ENCODE data around the gene IGF2BP1. TPM values are rescaled to one million over a fixed set of nuclear protein-coding genes. Genes with fewer than 3 reads are reported as not detected.
A peak's percentile ranks its signal among the peaks of the same experiment; 100 is the strongest.

IGF2BP1 gene
- total RNA-seq, 1 experiment from 2014 or later = 601 TPM

DNA sequence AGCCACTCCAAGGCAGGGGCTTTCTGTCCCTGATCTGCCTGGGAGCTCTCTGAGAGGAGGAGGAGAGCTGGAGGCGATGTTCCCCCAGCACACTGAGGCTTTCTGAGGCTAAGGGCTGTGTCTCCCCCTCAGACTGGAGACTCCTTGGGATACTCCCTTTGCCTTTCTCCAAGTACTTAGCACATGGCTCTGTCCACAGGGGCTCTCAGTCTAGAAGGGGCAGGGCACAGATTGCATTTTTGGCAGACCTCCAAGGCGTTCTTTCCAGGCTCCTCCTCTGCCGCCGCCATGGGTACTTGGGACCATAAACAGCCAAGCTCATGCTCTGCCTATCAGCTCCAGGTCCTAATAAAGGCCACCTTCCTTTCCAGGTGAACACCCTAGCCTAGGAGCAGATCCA lies 27.0 kb upstream of the IGF2BP1 start:
- peaks cover 38% of the 10 kb centered on the region for H3K4me1 ChIP-seq
- Mint-ChIP-seq H3K4me1 (ENCODE audit: low read depth, unreplicated experiment) (peaks cover 46% of the 10 kb centered on the region), H3K4me3 (ENCODE audit: unreplicated experiment) (no peak overlapping the region), H3K9me3 (ENCODE audit: unreplicated experiment) (no peaks in the 10 kb centered on the region), H3K36me3 (ENCODE audit: insufficient read depth, unreplicated experiment) (peaks cover 22% of the 10 kb centered on the region), H3K27me3 (ENCODE audit: insufficient read depth, unreplicated experiment) (no peaks in the 10 kb centered on the region), H3K27ac (ENCODE audit: unreplicated experiment) (peak overlapping the region; percentile 97)
- intact Hi-C loops (cut with micrococcal nuclease; ENCODE audit: unreplicated experiment) = loop anchor here (2.0 kb wide), 2 partner anchors 13 to 61 kb away; partner anchors contain the start of gene UBE2Z
- no peaks in the 10 kb centered on the region for H3K9me3 ChIP-seq
- no peak overlapping the region for H3K4me3 ChIP-seq (ENCODE audit: low read depth, low read length)
- H3K36me3 ChIP-seq (ENCODE audit: control insufficient read depth, insufficient read depth, low read length) = no peaks in the 10 kb centered on the region
- DNase-seq = peak in 1 of 2 experiments; percentile 43
- CTCF ChIA-PET = interaction anchor here (0.7 to 3.1 kb wide), 5 partner anchors 8 to 186 kb away, joined by 3 to 26 read pairs (median 10); no protein-coding TSS in a partner anchor
- POLR2A ChIA-PET = interaction anchor here (1.1 to 4.8 kb wide), 4 partner anchors 9 to 78 kb away, joined by 3 to 73 read pairs (median 14); partner anchors contain the start of genes ATP5MC1, IGF2BP1 and SNF8
- TF ChIP-seq, protein P1, sequence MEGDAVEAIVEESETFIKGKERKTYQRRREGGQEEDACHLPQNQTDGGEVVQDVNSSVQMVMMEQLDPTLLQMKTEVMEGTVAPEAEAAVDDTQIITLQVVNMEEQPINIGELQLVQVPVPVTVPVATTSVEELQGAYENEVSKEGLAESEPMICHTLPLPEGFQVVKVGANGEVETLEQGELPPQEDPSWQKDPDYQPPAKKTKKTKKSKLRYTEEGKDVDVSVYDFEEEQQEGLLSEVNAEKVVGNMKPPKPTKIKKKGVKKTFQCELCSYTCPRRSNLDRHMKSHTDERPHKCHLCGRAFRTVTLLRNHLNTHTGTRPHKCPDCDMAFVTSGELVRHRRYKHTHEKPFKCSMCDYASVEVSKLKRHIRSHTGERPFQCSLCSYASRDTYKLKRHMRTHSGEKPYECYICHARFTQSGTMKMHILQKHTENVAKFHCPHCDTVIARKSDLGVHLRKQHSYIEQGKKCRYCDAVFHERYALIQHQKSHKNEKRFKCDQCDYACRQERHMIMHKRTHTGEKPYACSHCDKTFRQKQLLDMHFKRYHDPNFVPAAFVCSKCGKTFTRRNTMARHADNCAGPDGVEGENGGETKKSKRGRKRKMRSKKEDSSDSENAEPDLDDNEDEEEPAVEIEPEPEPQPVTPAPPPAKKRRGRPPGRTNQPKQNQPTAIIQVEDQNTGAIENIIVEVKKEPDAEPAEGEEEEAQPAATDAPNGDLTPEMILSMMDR (IDR thresholded peaks at IDR 0.05; ENCODE audit: insufficient read depth in 1 of 2, low read depth in 1 of 2, low read length in 1 of 2, severe bottlenecking in 1 of 2, unreplicated experiment in 1 of 2) = no peak
- no TSS peak for BruUV-seq (replicated peaks)
- no peaks in the 10 kb centered on the region for H3K27me3 ChIP-seq (replicated peaks; ENCODE audit: control insufficient read depth, insufficient read depth, low read length)

DNA sequence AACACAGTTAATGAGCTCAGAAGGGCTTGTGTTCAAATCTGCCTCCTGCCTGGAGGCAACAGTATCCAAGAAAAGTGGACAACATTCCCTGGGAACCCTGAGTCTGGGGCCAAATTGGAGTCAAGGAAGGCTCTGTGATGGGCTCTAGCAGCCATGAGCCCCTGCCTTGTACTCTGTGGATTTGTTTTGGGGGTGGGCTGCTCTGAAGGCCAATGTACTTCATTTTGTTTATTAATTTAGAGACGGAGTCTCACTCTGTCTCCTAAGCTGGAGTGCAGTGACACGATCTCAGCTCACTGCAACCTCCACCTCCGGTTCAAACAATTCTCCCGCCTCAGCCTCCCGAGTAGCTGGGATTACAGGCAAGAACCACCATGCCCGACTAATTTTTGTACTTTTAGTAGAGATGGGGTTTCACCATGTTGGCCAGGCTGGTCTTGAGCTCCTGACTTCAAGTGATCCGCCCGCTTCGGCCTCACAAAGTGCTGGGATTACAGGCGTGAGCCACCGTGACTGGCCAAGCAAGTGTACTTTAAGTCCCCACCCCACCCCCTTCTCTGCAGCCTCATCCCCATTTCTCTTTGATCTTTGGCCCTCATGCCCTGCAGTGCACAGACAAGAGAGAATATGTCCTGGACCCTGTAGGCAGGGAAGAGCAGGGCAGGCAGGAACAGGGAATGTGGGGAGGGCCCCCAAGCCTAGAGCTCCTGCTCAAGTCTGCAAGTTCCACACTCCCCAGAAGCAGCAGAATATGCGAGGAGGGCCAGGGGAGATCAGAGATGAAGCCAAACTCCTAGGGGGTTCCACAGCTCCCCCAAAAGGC lies 26.1 kb upstream of the IGF2BP1 start:
- Mint-ChIP-seq H3K4me1 (ENCODE audit: low read depth, unreplicated experiment) (peaks cover 46% of the 10 kb centered on the region), H3K4me3 (ENCODE audit: unreplicated experiment) (peak overlapping the region; percentile 58), H3K9me3 (ENCODE audit: unreplicated experiment) (no peaks in the 10 kb centered on the region), H3K27me3 (ENCODE audit: insufficient read depth, unreplicated experiment) (no peaks in the 10 kb centered on the region), H3K27ac (ENCODE audit: unreplicated experiment) (peak overlapping the region; percentile 97), H3K36me3 (ENCODE audit: insufficient read depth, unreplicated experiment) (peaks cover 22% of the 10 kb centered on the region)
- TF ChIP-seq, protein P1 (IDR thresholded peaks at IDR 0.05; ENCODE audit: insufficient read depth in 1 of 2, low read depth in 1 of 2, low read length in 1 of 2, severe bottlenecking in 1 of 2, unreplicated experiment in 1 of 2) = no peak
- DNase-seq = peak; percentile 89 to 96
- H3K27me3 ChIP-seq (replicated peaks; ENCODE audit: control insufficient read depth, insufficient read depth, low read length) = no peaks in the 10 kb centered on the region
- CTCF ChIA-PET = interaction anchor here (0.7 to 3.7 kb wide), 7 partner anchors 9 to 247 kb away, joined by 3 to 26 read pairs (median 10); no protein-coding TSS in a partner anchor
- no peak overlapping the region for H3K4me3 ChIP-seq (ENCODE audit: low read depth, low read length)
- POLR2A ChIA-PET = interaction anchor here (0.6 to 4.8 kb wide), 7 partner anchors 10 to 91 kb away, joined by 3 to 73 read pairs (median 5); partner anchors contain the start of genes ATP5MC1, IGF2BP1 and SNF8
- peaks cover 38% of the 10 kb centered on the region for H3K4me1 ChIP-seq
- intact Hi-C loops (cut with micrococcal nuclease; ENCODE audit: unreplicated experiment) = loop anchor here (1.0 to 2.0 kb wide), 4 partner anchors 10 to 62 kb away; partner anchors contain the start of gene UBE2Z
- H3K36me3 ChIP-seq (ENCODE audit: control insufficient read depth, insufficient read depth, low read length) = no peaks in the 10 kb centered on the region
- no TSS peak for BruUV-seq (replicated peaks)
- H3K9me3 ChIP-seq = no peaks in the 10 kb centered on the region

DNA sequence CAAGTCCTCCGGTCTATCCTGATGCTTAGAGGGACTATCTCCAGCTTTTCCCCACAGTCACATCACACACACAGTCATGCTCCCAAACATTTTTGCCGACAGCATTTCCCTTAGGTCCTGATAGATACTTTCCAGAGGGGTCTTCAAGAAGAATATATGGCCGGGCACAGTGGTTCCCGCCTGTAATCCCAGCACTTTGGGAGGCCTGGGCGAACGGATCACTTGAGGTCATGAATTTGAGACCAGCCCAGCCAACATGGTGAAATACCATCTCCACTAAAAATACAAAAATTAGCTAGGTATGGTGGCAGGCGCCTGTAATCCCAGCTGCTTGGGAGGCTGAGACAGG lies 24.5 kb upstream of the IGF2BP1 start:
- CTCF ChIA-PET = interaction anchor here (0.6 to 3.7 kb wide), 6 partner anchors 8 to 60 kb away, joined by 3 to 24 read pairs (median 8); no protein-coding TSS in a partner anchor

More for the DNA sequence above, 24.5 kb upstream of the IGF2BP1 start:
- no peak for DNase-seq
- Histone ChIP-seq H3K27me3 (replicated peaks; ENCODE audit: control insufficient read depth, insufficient read depth, low read length) (no peaks in the 10 kb centered on the region), H3K4me1 (peaks cover 38% of the 10 kb centered on the region), H3K36me3 (ENCODE audit: control insufficient read depth, insufficient read depth, low read length) (no peaks in the 10 kb centered on the region), H3K9me3 (no peaks in the 10 kb centered on the region), H3K4me3 (ENCODE audit: low read depth, low read length) (no peak overlapping the region)
- Mint-ChIP-seq H3K27me3 (ENCODE audit: insufficient read depth, unreplicated experiment) (no peaks in the 10 kb centered on the region), H3K4me3 (ENCODE audit: unreplicated experiment) (peak overlapping the region; percentile 58), H3K9me3 (ENCODE audit: unreplicated experiment) (no peaks in the 10 kb centered on the region), H3K36me3 (ENCODE audit: insufficient read depth, unreplicated experiment) (peaks cover 16% of the 10 kb centered on the region), H3K4me1 (ENCODE audit: low read depth, unreplicated experiment) (peaks cover 46% of the 10 kb centered on the region), H3K27ac (ENCODE audit: unreplicated experiment) (peak overlapping the region; percentile 97)
- intact Hi-C loops (cut with micrococcal nuclease; ENCODE audit: unreplicated experiment) = loop anchor here (1.0 kb wide), 1 partner anchor 28 kb away; the partner anchor contains the start of gene SNF8
- TSS peak; percentile 76 for BruUV-seq (replicated peaks)
- POLR2A ChIA-PET = interaction anchor here (0.6 to 4.8 kb wide), 5 partner anchors 22 to 115 kb away, joined by 3 to 73 read pairs (median 14); partner anchors contain the start of genes IGF2BP1 and SNF8
- TF ChIP-seq, protein P1 (IDR thresholded peaks at IDR 0.05; ENCODE audit: insufficient read depth in 1 of 2, low read depth in 1 of 2, low read length in 1 of 2, severe bottlenecking in 1 of 2, unreplicated experiment in 1 of 2) = no peak

All from Caco-2 (cell line).